T-cell (primary cell): ENCODE measurements around the gene SH3RF2. TPM values are rescaled to one million over a fixed set of nuclear protein-coding genes. Genes with fewer than 3 reads are reported as not detected.

ENCODE experiments used
- ATAC-seq, 4 experiments: fragments of 200-7000 bp in 3 of 4; fragments of 150-1000 bp in 1 of 4; cut with Tn5 transposase; replicated peaks in 1 of 4; 1 replicate in 3 of 4; 2 replicates in 1 of 4; pipeline ENCODE4 v1.10.0; 2021; ENCODE audit warnings: moderate library complexity in 3 of 4, mild to moderate bottlenecking in 2 of 4, moderate number of reproducible peaks in 1 of 4
- CTCF ChIA-PET, 2 donors: fragments of 300-600 bp; sonication (Branson Sonifier 250); formaldehyde crosslinking; loops; one replicate each; lab custom pipeline; 2022; ENCODE audit warnings: antibody characterized with exemption in 2 of 2; lab: Charles Lee
- POLR2A ChIA-PET, 2 donors: fragments of 300-600 bp; sonication (Branson Sonifier 250); formaldehyde crosslinking; loops; one replicate each; lab custom pipeline; 2022; ENCODE audit warnings: antibody characterized with exemption in 2 of 2; lab: Charles Lee
- DNase-seq, 35 experiments: peaks; one replicate each; pipeline versions ENCODE4 v3.0.0 to v3.0.0-alpha.2; 2013 to 2023
- H3K27ac ChIP-seq: one replicate; pipeline ENCODE4 v1.5.1; 2013; ENCODE audit warnings: low read length
- H3K27me3 ChIP-seq, 2 experiments: replicated peaks in 1 of 2; 1 replicate in 1 of 2; 2 replicates in 1 of 2; pipeline versions ENCODE4 v1.6.1 to v1.7.0; 2013; ENCODE audit warnings: low read length in 1 of 2, mixed read lengths in 1 of 2; ENCODE audit not compliant: control insufficient read depth in 2 of 2, insufficient read depth in 2 of 2; ENCODE audit errors: extremely low read depth in 1 of 2
- H3K36me3 ChIP-seq, 2 donors: 1 replicate in 1 of 2; 2 replicates in 1 of 2; pipeline versions ENCODE4 v1.6.1 to v1.7.0; 2013; ENCODE audit warnings: low read length in 1 of 2; ENCODE audit not compliant: control insufficient read depth in 2 of 2, insufficient read depth in 1 of 2; ENCODE audit errors: extremely low read depth in 1 of 2
- H3K4me1 ChIP-seq, 2 experiments: 1 replicate in 1 of 2; 2 replicates in 1 of 2; pipeline versions ENCODE4 v1.6.1 to v1.7.0; 2013; ENCODE audit warnings: low read length in 2 of 2, mixed read lengths in 1 of 2; ENCODE audit not compliant: insufficient read depth in 2 of 2, control insufficient read depth in 1 of 2; ENCODE audit errors: extremely low read depth in 1 of 2
- H3K4me3 ChIP-seq, 2 donors: 1 replicate in 1 of 2; 2 replicates in 1 of 2; pipeline versions ENCODE4 v1.5.1 to v1.7.0; 2013; ENCODE audit warnings: mild to moderate bottlenecking in 2 of 2, low read length in 1 of 2, moderate library complexity in 1 of 2; ENCODE audit not compliant: control insufficient read depth in 1 of 2; ENCODE audit errors: extremely low read depth in 1 of 2
- H3K9me3 ChIP-seq: 2 replicates; pipeline ENCODE4 v1.7.0; 2013
- H3K27ac Mint-ChIP-seq, 2 donors: one replicate each; pipeline ENCODE4 v1.8.0; 2020 to 2021; ENCODE audit warnings: mild to moderate bottlenecking in 2 of 2, mixed read lengths in 2 of 2
- H3K27me3 Mint-ChIP-seq, 2 donors: one replicate each; pipeline ENCODE4 v1.8.0; 2021 to 2022; ENCODE audit warnings: mixed read lengths in 2 of 2
- H3K36me3 Mint-ChIP-seq: one replicate; pipeline ENCODE4 v1.8.0; 2021; ENCODE audit warnings: mixed read lengths
- H3K4me1 Mint-ChIP-seq, 3 donors: one replicate each; pipeline ENCODE4 v1.8.0; 2020 to 2022; ENCODE audit warnings: mixed read lengths in 3 of 3, mild to moderate bottlenecking in 1 of 3
- H3K4me3 Mint-ChIP-seq, 3 donors: one replicate each; pipeline ENCODE4 v1.8.0; 2020 to 2022; ENCODE audit warnings: mild to moderate bottlenecking in 3 of 3, mixed read lengths in 3 of 3, moderate library complexity in 3 of 3
- H3K9me3 Mint-ChIP-seq, 3 donors: one replicate each; pipeline ENCODE4 v1.8.0; 2020 to 2022; ENCODE audit warnings: mixed read lengths in 3 of 3
- WGBS: methylation state at CpG from one replicate; pipeline ENCODE4 v1.1.5; 2013; ENCODE audit warnings: missing lambda C conversion rate; ENCODE audit not compliant: insufficient coverage; 5-methylcytosine and 5-hydroxymethylcytosine counted together
- total RNA-seq, 35 experiments: library from RNA in 6 of 35; stranded (reverse) in 6 of 35; fragments of 120-200 nt in 1 of 35; gene quantifications; one replicate each; pipeline versions ENCODE4 v1.2.1 to v1.2.4 and lab custom pipeline; 2013 to 2026

The SH3RF2 gene
- total RNA-seq, 5 donors from 2014 or later (not counting 1 experiment from before 2014, with no cell fraction given) = 0.26 to 0.75 (median 0.37) TPM; not detected in 1

GRCh38 chr5:145911164-145911563, 25.2 kb upstream of the SH3RF2 start:
- Histone ChIP-seq H3K27ac (no peak overlapping the region), H3K27me3 (peaks cover 0 to 7% of the 10 kb centered on the region in 2 experiments), H3K9me3 (no peaks in the 10 kb centered on the region), H3K4me3 (no peak overlapping the region), H3K4me1 (no peaks in the 10 kb centered on the region), H3K36me3 (no peaks in the 10 kb centered on the region)
- Mint-ChIP-seq H3K4me3 (no peak overlapping the region), H3K27ac (no peak overlapping the region), H3K4me1 (no peaks in the 10 kb centered on the region), H3K9me3 (no peaks in the 10 kb centered on the region), H3K27me3 (peaks cover 0 to 3% of the 10 kb centered on the region in 2 donors), H3K36me3 (no peaks in the 10 kb centered on the region)
- no peak for DNase-seq
- 92% methylated on average over 5 of the region's 6 CpGs for WGBS
- ATAC-seq = no peak
- ChIA-PET CTCF (no interaction called here), POLR2A (no interaction called here)

DNA sequence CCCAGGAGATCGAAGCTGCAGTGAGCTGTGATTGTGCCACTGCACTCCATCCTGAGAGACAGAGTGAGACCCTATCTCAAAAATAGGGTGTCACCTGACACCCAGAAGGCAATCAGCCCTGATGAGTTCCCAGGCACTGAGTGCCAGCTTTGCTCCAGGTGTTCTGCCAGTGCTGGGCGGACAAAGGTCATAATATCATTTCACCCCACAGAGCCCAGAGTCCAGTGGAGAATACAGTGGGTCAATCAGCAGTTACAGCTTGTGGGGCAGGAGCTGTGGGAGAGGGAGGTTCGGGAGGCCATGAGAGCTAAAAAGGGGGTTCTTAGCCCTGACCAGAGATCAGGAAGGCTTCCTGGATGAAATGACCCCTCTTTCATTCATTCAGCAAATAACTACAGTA, 24.4 kb upstream of the SH3RF2 start:
- Mint-ChIP-seq H3K4me3 (no peak overlapping the region), H3K4me1 (no peaks in the 10 kb centered on the region), H3K27ac (no peak overlapping the region), H3K9me3 (no peaks in the 10 kb centered on the region), H3K36me3 (no peaks in the 10 kb centered on the region), H3K27me3 (peaks cover 0 to under 1% of the 10 kb centered on the region in 2 donors)
- no peaks in the 10 kb centered on the region for H3K4me1 ChIP-seq
- 88% methylated on average over 1 of the region's 3 CpGs for WGBS
- H3K9me3 ChIP-seq = no peaks in the 10 kb centered on the region
- H3K36me3 ChIP-seq = no peaks in the 10 kb centered on the region
- ATAC-seq (no peak), DNase-seq (no peak)
- no peak overlapping the region for H3K27ac ChIP-seq
- peaks cover 0 to 7% of the 10 kb centered on the region in 2 experiments for H3K27me3 ChIP-seq
- ChIA-PET POLR2A (no interaction called here), CTCF (no interaction called here)
- no peak overlapping the region for H3K4me3 ChIP-seq

DNA sequence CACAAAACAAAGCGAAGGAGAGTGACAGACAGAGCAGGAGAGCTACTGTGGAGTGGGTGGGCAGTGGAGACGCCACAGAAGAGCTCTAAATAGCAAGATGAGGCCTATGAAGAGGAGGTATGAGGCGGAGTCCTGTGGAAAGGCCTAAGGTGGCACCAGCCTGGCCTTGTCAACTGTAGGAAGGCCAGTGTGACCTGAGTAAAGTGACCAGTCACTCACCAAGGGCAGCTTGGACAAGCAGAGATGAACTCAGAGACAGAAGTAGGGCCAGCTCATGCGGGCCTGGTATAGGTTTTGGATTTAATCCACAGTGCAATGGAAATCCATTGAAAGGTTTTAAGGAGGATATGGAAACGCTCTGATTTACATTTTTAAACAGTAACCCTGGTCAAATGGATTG, 23.8 kb upstream of the SH3RF2 start:
- CTCF ChIA-PET = no interaction called here
- Histone ChIP-seq H3K27ac (no peak overlapping the region), H3K4me3 (no peak overlapping the region), H3K4me1 (no peaks in the 10 kb centered on the region), H3K27me3 (peaks cover 0 to 7% of the 10 kb centered on the region in 2 experiments), H3K9me3 (no peaks in the 10 kb centered on the region), H3K36me3 (no peaks in the 10 kb centered on the region)
- Mint-ChIP-seq H3K36me3 (no peaks in the 10 kb centered on the region), H3K4me3 (no peak overlapping the region), H3K27ac (no peak overlapping the region), H3K27me3 (no peaks in the 10 kb centered on the region), H3K9me3 (no peaks in the 10 kb centered on the region), H3K4me1 (no peaks in the 10 kb centered on the region)
- DNase-seq = no peak
- WGBS = 90% methylated on average over 4 of the region's 5 CpGs
- POLR2A ChIA-PET = no interaction called here
- no peak for ATAC-seq

GRCh38 chr5:145913701-145914100, 22.7 kb upstream of the SH3RF2 start:
- H3K27me3 ChIP-seq = peaks cover 0 to 7% of the 10 kb centered on the region in 2 experiments
- 93% methylated on average over 4 of the region's 7 CpGs for WGBS
- Mint-ChIP-seq H3K4me1 (no peaks in the 10 kb centered on the region), H3K27me3 (peaks cover 0 to 1% of the 10 kb centered on the region in 2 donors), H3K36me3 (no peaks in the 10 kb centered on the region), H3K9me3 (no peaks in the 10 kb centered on the region), H3K4me3 (no peak overlapping the region), H3K27ac (no peak overlapping the region)
- ChIA-PET CTCF (no interaction called here), POLR2A (no interaction called here)
- ATAC-seq = no peak
- no peak for DNase-seq
- no peaks in the 10 kb centered on the region for H3K36me3 ChIP-seq
- H3K4me3 ChIP-seq = no peak overlapping the region
- no peaks in the 10 kb centered on the region for H3K4me1 ChIP-seq
- no peaks in the 10 kb centered on the region for H3K9me3 ChIP-seq
- no peak overlapping the region for H3K27ac ChIP-seq

DNA sequence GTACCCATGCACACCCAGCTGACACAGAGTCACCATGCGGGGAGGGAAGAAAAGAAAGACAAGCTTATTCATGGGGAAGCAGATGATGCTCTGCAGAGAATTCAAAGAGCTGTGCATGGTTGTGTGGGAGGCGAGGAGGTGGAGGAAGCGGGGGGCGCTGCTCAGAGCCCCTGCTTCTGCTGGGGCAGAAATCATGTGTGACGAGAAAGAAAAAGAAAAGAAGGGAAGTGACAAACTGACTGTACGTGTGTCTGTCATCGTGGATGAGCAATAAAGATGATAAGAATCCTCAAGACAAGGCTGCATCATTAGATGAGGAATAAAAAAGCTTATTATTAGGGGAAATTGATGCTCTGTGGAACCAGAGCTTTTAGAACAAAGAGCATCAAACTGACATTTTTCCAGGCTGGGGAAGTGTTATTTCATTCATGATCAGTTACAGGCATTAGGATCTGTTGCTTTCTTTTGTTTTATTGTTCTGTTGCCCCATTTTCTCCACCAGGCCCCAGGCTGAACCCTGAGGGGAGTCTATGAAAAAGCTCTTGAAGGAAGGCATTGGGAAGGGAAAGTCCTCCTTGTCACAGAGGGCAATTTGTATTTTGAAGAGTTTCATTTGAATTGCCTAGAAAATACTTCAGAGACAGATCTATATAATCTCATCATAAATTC, 20.3 kb upstream of the SH3RF2 start:
- ChIA-PET POLR2A (no interaction called here), CTCF (no interaction called here)
- Mint-ChIP-seq H3K9me3 (peaks cover 0 to 3% (median 0%) of the 10 kb centered on the region in 3 donors), H3K36me3 (no peaks in the 10 kb centered on the region), H3K27me3 (peaks cover 0 to 4% of the 10 kb centered on the region in 2 donors), H3K4me1 (no peaks in the 10 kb centered on the region), H3K27ac (no peak overlapping the region), H3K4me3 (no peak overlapping the region)
- DNase-seq = no peak
- no peaks in the 10 kb centered on the region for H3K36me3 ChIP-seq
- WGBS = 72% methylated on average over 7 of the region's 7 CpGs
- H3K27me3 ChIP-seq = peaks cover 0 to 7% of the 10 kb centered on the region in 2 experiments
- ATAC-seq = no peak
- no peaks in the 10 kb centered on the region for H3K9me3 ChIP-seq
- H3K27ac ChIP-seq = no peak overlapping the region
- no peaks in the 10 kb centered on the region for H3K4me1 ChIP-seq
- H3K4me3 ChIP-seq = no peak overlapping the region

DNA sequence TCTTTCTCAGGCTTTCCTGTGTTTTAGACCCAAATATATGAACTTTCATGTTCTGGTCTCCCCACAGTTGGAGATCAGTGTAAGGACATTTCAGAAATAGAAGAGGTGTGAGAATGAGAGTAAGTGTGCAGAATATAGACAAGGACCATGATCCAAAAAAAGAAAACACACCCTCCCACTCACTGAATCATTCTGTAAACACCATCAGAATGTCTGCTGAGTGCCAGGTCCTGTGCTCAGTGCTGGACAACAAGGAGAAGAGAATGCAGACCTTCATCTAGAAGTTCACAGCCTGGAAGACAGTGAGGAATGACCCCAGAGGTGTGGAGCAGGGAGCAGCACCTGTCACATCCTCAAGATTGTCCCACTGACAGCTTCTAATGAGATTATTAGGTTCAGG, 19.1 kb upstream of the SH3RF2 start:
- Mint-ChIP-seq H3K36me3 (no peaks in the 10 kb centered on the region), H3K4me1 (no peaks in the 10 kb centered on the region), H3K27ac (no peak overlapping the region), H3K27me3 (peaks cover 1 to 7% of the 10 kb centered on the region in 2 donors), H3K9me3 (peaks cover 0 to 3% (median 0%) of the 10 kb centered on the region in 3 donors), H3K4me3 (no peak overlapping the region)
- Histone ChIP-seq H3K27ac (no peak overlapping the region), H3K9me3 (no peaks in the 10 kb centered on the region), H3K36me3 (no peaks in the 10 kb centered on the region), H3K27me3 (peaks cover 0 to 4% of the 10 kb centered on the region in 2 experiments), H3K4me3 (no peak overlapping the region), H3K4me1 (no peaks in the 10 kb centered on the region)
- ATAC-seq (no peak), DNase-seq (no peak)
- ChIA-PET CTCF (no interaction called here), POLR2A (no interaction called here)
